Measurements from ENCODE around the gene FBXL13. TPM values are rescaled to one million over a fixed set of nuclear protein-coding genes. Genes with fewer than 3 reads are reported as not detected.

FBXL13 gene
- polyA plus RNA-seq, 1 donor from 2014 or later: 0.57 TPM

GRCh38 chr7:102832674-102833073 lies 241.9 kb downstream of the FBXL13 start:
- no peak for TF ChIP-seq EP300 (conservative IDR thresholded peaks at IDR 0.05; ENCODE audit: poor library complexity, severe bottlenecking)
- no peak for TF ChIP-seq POLR2AphosphoS5 (IDR thresholded peaks at IDR 0.05)
- TF ChIP-seq TAF1 (IDR thresholded peaks at IDR 0.05; ENCODE audit: low read depth): no peak
- no peak for TF ChIP-seq REST (IDR thresholded peaks at IDR 0.05; ENCODE audit: borderline replicate concordance)
- no peak for TF ChIP-seq MXI1 (conservative IDR thresholded peaks at IDR 0.05; ENCODE audit: poor library complexity, severe bottlenecking)
- TF ChIP-seq RAD21 (conservative IDR thresholded peaks at IDR 0.05): no peak
- no peak for TF ChIP-seq CTCF (IDR thresholded peaks at IDR 0.05; ENCODE audit: poor library complexity, severe bottlenecking)
- no peak for TF ChIP-seq SMC3 (conservative IDR thresholded peaks at IDR 0.05; ENCODE audit: poor library complexity)
- no peak for TF ChIP-seq EZH2 (IDR thresholded peaks at IDR 0.05; ENCODE audit: borderline replicate concordance, insufficient read depth, low read length, poor library complexity, severe bottlenecking)
- Histone ChIP-seq H3K4me3 (ENCODE audit: low read length) (no peak overlapping the region), H3K36me3 (ENCODE audit: insufficient read depth, low read length) (no peaks in the 10 kb centered on the region), H3F3A (ENCODE audit: insufficient read depth, low read length, poor library complexity, severe bottlenecking) (no peaks in the 10 kb centered on the region), H2AFZ (ENCODE audit: low read depth, low read length) (no peak overlapping the region), H4K20me1 (ENCODE audit: insufficient read depth) (no peaks in the 10 kb centered on the region), H3K9ac (ENCODE audit: low read length) (no peak overlapping the region), H3K9me3 (ENCODE audit: low read length) (no peaks in the 10 kb centered on the region), H3K4me2 (ENCODE audit: low read length) (no peak overlapping the region), H3K79me2 (replicated peaks; ENCODE audit: insufficient read depth, low read length) (no peaks in the 10 kb centered on the region), H3K9me2 (ENCODE audit: insufficient read depth, low read length) (no peaks in the 10 kb centered on the region), H3K27ac (ENCODE audit: low read length) (no peak overlapping the region), H3K27me3 (ENCODE audit: insufficient read depth, low read depth, low read length) (no peaks in the 10 kb centered on the region)

- TF ChIP-seq RAD21 (conservative IDR thresholded peaks at IDR 0.05): no peak
- no peak for TF ChIP-seq POLR2AphosphoS5 (IDR thresholded peaks at IDR 0.05)
- no peak for TF ChIP-seq TAF1 (IDR thresholded peaks at IDR 0.05; ENCODE audit: low read depth)
- no peak for TF ChIP-seq MXI1 (conservative IDR thresholded peaks at IDR 0.05; ENCODE audit: poor library complexity, severe bottlenecking)
- TF ChIP-seq REST (IDR thresholded peaks at IDR 0.05; ENCODE audit: borderline replicate concordance): no peak
- TF ChIP-seq EP300 (conservative IDR thresholded peaks at IDR 0.05; ENCODE audit: poor library complexity, severe bottlenecking): no peak
- no peak for TF ChIP-seq SMC3 (conservative IDR thresholded peaks at IDR 0.05; ENCODE audit: poor library complexity)
- TF ChIP-seq CTCF (IDR thresholded peaks at IDR 0.05; ENCODE audit: poor library complexity, severe bottlenecking): no peak
- no peak for TF ChIP-seq EZH2 (IDR thresholded peaks at IDR 0.05; ENCODE audit: borderline replicate concordance, insufficient read depth, low read length, poor library complexity, severe bottlenecking)
- Histone ChIP-seq H3K36me3 (ENCODE audit: insufficient read depth, low read length) (no peaks in the 10 kb centered on the region), H3K9ac (ENCODE audit: low read length) (no peak overlapping the region), H2AFZ (ENCODE audit: low read depth, low read length) (no peak overlapping the region), H4K20me1 (ENCODE audit: insufficient read depth) (no peaks in the 10 kb centered on the region), H3K27ac (ENCODE audit: low read length) (no peak overlapping the region), H3K27me3 (ENCODE audit: insufficient read depth, low read depth, low read length) (no peaks in the 10 kb centered on the region), H3K4me3 (ENCODE audit: low read length) (no peak overlapping the region), H3F3A (ENCODE audit: insufficient read depth, low read length, poor library complexity, severe bottlenecking) (no peaks in the 10 kb centered on the region), H3K9me3 (ENCODE audit: low read length) (no peaks in the 10 kb centered on the region), H3K4me2 (ENCODE audit: low read length) (no peak overlapping the region), H3K79me2 (replicated peaks; ENCODE audit: insufficient read depth, low read length) (no peaks in the 10 kb centered on the region), H3K9me2 (ENCODE audit: insufficient read depth, low read length) (no peaks in the 10 kb centered on the region)
Observed at GRCh38 chr7:102830197-102830596, 244.4 kb downstream of the FBXL13 start.

Measured in neural cell (in vitro differentiated cells).